GM18868 (cell line): ENCODE data around the gene PIK3C2A.

Source experiments
- ATAC-seq: cut with Tn5 transposase; IDR thresholded peaks from one replicate; pipeline ENCODE4 v1.9.1; 2021; ENCODE audit warnings: mild to moderate bottlenecking, moderate library complexity; ENCODE audit not compliant: unreplicated experiment

PIK3C2A gene

GRCh38 chr11:17214338-17214737 is 6.6 kb upstream of the PIK3C2A start:
- no peak for ATAC-seq

GRCh38 chr11:17211286-17211685 is 3.5 kb upstream of the PIK3C2A start:
- no peak for ATAC-seq

GRCh38 chr11:17209939-17210245 is 2.1 kb upstream of the PIK3C2A start:
- no peak for ATAC-seq

- ATAC-seq: peak; percentile 58
These were observed 642 bp upstream of the PIK3C2A start for GRCh38 chr11:17208257-17208999.

- no peak for ATAC-seq
These were observed 1.3 kb downstream of the PIK3C2A start for GRCh38 chr11:17206463-17206862.

- ATAC-seq: no peak
These were observed 10.3 kb downstream of the PIK3C2A start for GRCh38 chr11:17197431-17197898.

GRCh38 chr11:17188675-17189074 is 19.1 kb downstream of the PIK3C2A start:
- ATAC-seq: no peak

- ATAC-seq: no peak
These were observed 20.7 kb downstream of the PIK3C2A start for GRCh38 chr11:17186932-17187692.

GRCh38 chr11:17185938-17186337 is 21.8 kb downstream of the PIK3C2A start:
- ATAC-seq: no peak

GRCh38 chr11:17184882-17185587 is 22.8 kb downstream of the PIK3C2A start:
- no peak for ATAC-seq

GRCh38 chr11:17183836-17184235 is 23.9 kb downstream of the PIK3C2A start:
- ATAC-seq: no peak

- no peak for ATAC-seq
These were observed 27.8 kb downstream of the PIK3C2A start for GRCh38 chr11:17179970-17180369.

- ATAC-seq: no peak
These were observed 34.5 kb downstream of the PIK3C2A start for GRCh38 chr11:17173332-17173731.

- no peak for ATAC-seq
These were observed 35.9 kb downstream of the PIK3C2A start for GRCh38 chr11:17171916-17172315.

GRCh38 chr11:17171343-17171742 is 36.4 kb downstream of the PIK3C2A start:
- ATAC-seq: no peak

GRCh38 chr11:17169876-17170275 is 37.9 kb downstream of the PIK3C2A start:
- ATAC-seq: no peak

GRCh38 chr11:17165247-17165890 is 42.4 kb downstream of the PIK3C2A start:
- ATAC-seq: no peak

GRCh38 chr11:17164361-17165246 is 43.2 kb downstream of the PIK3C2A start:
- no peak for ATAC-seq

GRCh38 chr11:17163736-17164135 is 44.0 kb downstream of the PIK3C2A start:
- no peak for ATAC-seq

GRCh38 chr11:17163291-17163690 is 44.5 kb downstream of the PIK3C2A start:
- no peak for ATAC-seq
